ENCODE results near the gene P2RX5. TPM values are rescaled to one million over a fixed set of nuclear protein-coding genes. Genes with fewer than 3 reads are reported as not detected.

P2RX5 gene
- total RNA-seq, 1 experiment from 2014 or later = not detected

Other genes starting within 250 kb of the P2RX5 start
- gene SPATA22, start 224.3 kb downstream of the P2RX5 start, total RNA-seq (2014; rRNA removed; shearing (Covaris generic)) = not detected in 2 replicates
- 0.18 TPM in 1 of 2 replicates, not detected in the other for gene ASPA, start 220.2 kb downstream of the P2RX5 start, total RNA-seq (2014; rRNA removed; shearing (Covaris generic))
- gene TRPV3, start 138.3 kb downstream of the P2RX5 start, total RNA-seq (2014; rRNA removed; shearing (Covaris generic)) = not detected in 2 replicates
- 0.24 and 1.1 TPM in 2 replicates for gene TRPV1, start 86.7 kb downstream of the P2RX5 start, total RNA-seq (2014; rRNA removed; shearing (Covaris generic))
- gene SHPK, start 59.9 kb downstream of the P2RX5 start, total RNA-seq (2014; rRNA removed; shearing (Covaris generic)) = 9.6 and 11.3 TPM in 2 replicates
- 8.9 and 26.6 TPM in 2 replicates for gene CTNS, start 59.4 kb downstream of the P2RX5 start, total RNA-seq (2014; rRNA removed; shearing (Covaris generic))
- gene TAX1BP3, start 27.6 kb downstream of the P2RX5 start, total RNA-seq (2014; rRNA removed; shearing (Covaris generic)) = 230 and 293 TPM in 2 replicates
- gene EMC6, start 27.3 kb downstream of the P2RX5 start, total RNA-seq (2014; rRNA removed; shearing (Covaris generic)) = 21.5 and 34.3 TPM in 2 replicates
- 5.8 and 16.2 TPM in 2 replicates for gene HASPIN, start 27.7 kb upstream of the P2RX5 start, total RNA-seq (2014; rRNA removed; shearing (Covaris generic))
- gene ITGAE, start 105.0 kb upstream of the P2RX5 start, total RNA-seq (2014; rRNA removed; shearing (Covaris generic)) = 19.0 and 30.6 TPM in 2 replicates
- 16.0 and 16.8 TPM in 2 replicates for gene NCBP3, start 150.1 kb upstream of the P2RX5 start, total RNA-seq (2014; rRNA removed; shearing (Covaris generic))
- gene CAMKK1, start 196.9 kb upstream of the P2RX5 start, total RNA-seq (2014; rRNA removed; shearing (Covaris generic)) = 12.0 and 15.3 TPM in 2 replicates
- 5.1 and 9.6 TPM in 2 replicates for gene P2RX1, start 220.3 kb upstream of the P2RX5 start, total RNA-seq (2014; rRNA removed; shearing (Covaris generic))

All from SJSA1 (cell line).